Epithelial cell of proximal tubule (primary cell): ENCODE measurements around the gene WDR18. TPM values are rescaled to one million over a fixed set of nuclear protein-coding genes. Genes with fewer than 3 reads are reported as not detected.
"Not testable (repeated sequence)": the region's sequence is repeated elsewhere in the genome, so short reads cannot be mapped to it uniquely, and the experiment has no call there.

Experiments used
- DNase-seq: peaks from one replicate; pipeline ENCODE4 v3.0.0-alpha.2; 2011; ENCODE audit warnings: low read depth
- H3K4me3 ChIP-seq: 2 replicates; pipeline ENCODE4 v1.5.1; 2011; ENCODE audit warnings: low read depth, mild to moderate bottlenecking, low read length
- CTCF ChIP-seq: conservative IDR thresholded peaks from 2 replicates; pipeline ENCODE4 v1.5.1; 2012; ENCODE audit warnings: low read depth, mild to moderate bottlenecking, low read length
- total RNA-seq: library from RNA; depleted of rRNA; stranded (reverse); fragments of >200 nt; gene quantifications from 2 replicates; pipeline ENCODE4 v1.2.3, GENCODE V29; 2015

Gene WDR18
- total RNA-seq, 1 donor from 2014 or later, result 71.0 TPM

GRCh38 chr19:1018393-1018792 lies 34.2 kb downstream of the WDR18 start:
- H3K4me3 ChIP-seq, result no peak overlapping the region
- TF ChIP-seq CTCF, result no peak
- DNase-seq, result no peak

DNA sequence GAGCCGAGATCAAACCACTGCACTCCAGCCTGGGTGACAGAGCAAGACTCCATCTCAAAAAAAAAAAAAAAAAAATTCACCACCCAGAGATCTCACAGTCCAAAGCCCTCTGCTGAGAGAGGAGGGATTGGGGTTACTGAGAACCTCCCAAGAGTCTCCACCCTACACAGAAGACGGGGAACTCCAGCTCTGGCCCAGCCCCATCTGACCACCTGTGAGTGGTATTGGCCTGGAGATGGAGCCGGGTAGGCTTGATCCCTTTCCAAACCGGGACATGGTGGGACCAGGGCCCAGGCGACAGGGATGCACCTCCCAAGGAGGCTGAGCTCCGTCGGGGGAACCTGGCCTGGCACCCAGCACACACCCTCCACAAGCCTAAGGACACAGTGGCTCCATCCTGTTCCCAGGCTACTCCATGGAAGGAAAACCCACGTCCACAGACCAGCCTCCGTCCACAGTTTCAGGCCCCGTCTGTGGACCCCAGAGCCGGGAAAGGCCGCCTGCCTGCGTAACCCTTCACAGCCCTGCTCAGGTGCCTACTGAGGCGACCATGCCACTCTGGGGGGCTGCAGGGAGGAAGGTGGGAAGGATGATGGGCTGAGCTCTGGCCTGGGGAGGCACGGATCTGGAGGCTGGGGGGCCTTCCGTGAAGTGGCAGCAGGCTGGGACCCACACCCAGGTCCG lies 34.9 kb downstream of the WDR18 start:
- no peak for DNase-seq
- H3K4me3 ChIP-seq, result peak overlapping the region; percentile 94
- no peak for TF ChIP-seq CTCF

DNA sequence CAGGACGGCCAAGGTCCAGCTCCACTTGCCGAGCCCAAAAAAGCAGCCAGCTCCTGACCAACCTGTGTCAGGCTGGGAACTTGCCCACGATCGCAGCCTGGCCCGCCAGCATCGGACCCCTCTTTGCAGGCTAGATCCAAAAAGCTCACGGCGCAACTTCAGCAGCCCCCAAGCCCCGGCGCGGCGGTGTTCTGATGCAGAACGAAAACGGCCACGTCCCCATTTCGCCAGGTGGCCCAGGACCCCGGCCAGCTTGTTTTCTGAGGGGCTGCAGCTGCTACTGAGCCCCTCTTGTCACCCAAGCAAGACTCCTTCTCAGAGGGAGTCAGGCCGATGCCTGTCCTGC lies 35.4 kb downstream of the WDR18 start:
- no peak for TF ChIP-seq CTCF
- no peak for DNase-seq
- peak overlapping the region; percentile 94 for H3K4me3 ChIP-seq

DNA sequence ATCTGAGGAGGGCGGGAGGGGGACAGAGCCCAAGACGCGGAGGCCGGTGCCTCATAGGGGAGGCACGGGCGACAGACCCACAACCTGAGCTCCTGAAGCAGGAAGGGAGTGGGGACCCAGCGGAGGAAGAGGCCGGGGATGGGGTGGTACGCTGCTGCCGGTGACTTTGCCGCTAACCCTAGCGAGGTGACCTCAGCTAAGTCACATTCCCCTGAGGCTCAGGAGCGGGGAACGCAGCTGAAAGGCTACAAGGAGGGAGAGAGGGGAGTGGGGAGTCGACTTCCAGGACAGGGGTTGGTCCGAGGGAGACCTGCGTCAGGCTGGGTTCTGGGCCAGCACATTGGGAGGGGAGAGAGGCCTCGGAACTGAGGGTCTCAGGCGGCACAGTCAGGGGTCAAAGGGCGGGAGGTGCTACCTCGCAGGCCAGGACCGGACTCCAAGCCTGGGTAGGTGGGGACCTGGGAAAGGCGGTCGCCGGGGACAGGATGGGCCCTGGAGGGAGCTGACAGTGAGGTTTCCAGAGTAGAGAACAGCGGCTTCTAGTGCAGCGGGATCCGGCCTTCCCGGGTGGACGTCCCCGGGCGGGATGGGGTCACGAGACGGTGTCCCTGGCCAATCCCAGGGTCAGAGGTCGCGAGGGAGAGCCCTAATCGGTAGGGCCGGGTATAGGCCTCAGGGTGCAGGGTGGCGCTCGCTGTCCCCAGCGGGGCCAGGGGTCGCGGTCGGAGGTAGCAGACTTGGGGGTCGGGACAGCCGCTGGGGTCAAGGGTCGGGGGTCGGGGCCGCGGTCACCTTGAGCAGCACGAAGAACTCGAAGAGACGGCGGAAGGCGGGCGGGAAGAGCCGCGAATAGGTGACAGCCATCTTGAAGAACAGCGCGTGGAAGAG lies 36.1 kb downstream of the WDR18 start:
- TF ChIP-seq CTCF, result no peak
- DNase-seq, result no peak
- peak overlapping the region; percentile 94 for H3K4me3 ChIP-seq

DNA sequence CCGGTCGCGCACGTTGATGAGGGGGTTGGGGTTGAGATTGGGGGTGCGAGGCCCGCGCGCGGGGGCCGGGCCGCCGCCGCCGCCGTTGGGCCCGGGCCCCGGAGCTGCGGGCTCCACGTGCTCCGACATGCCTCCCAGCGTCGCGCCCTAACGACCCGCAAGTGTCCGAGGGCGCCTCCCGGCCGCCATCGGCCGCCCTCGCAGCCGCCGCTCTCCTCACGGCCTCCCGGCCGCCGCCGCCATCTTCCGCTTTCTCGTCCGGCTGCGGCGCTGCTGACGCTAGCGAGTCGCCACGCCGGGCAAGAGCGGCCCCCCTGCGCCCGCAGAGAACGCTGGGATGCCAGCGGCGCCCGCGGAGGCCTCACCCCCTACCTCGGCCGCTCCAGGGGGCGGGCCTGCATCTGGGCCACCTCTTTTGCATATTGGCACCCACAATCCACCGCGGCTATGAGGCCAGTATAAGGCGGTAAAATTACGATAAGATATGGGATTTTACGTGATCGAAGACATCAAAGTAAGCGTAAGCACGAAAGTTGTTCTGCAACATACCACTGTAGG lies 36.8 kb downstream of the WDR18 start, which contains the start of gene TMEM259:
Gene TMEM259 (minus strand): TSS at position 256 of the 558 bp plus-strand sequence. CDS start 127 bp downstream, at position 129.
- no peak for TF ChIP-seq CTCF
- peak within 1 kb of the TSS; percentile 94 for H3K4me3 ChIP-seq
- DNase-seq, result peak; percentile 81

DNA sequence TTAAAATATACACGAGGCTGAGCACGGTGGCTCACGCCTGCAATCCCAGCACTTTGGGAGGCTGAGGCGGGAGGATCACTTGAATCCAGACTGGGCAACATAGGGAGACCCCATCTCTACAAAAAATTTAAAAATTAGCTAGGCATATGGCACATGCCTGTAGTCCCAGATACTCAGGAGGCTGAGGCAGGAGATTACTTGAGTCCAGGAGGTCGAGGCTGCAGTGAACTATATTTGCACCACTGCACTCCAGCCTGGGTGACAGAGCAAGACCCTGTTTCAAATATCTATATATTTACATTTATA lies 39.7 kb downstream of the WDR18 start:
- not testable (repeated sequence) for H3K4me3 ChIP-seq

DNA sequence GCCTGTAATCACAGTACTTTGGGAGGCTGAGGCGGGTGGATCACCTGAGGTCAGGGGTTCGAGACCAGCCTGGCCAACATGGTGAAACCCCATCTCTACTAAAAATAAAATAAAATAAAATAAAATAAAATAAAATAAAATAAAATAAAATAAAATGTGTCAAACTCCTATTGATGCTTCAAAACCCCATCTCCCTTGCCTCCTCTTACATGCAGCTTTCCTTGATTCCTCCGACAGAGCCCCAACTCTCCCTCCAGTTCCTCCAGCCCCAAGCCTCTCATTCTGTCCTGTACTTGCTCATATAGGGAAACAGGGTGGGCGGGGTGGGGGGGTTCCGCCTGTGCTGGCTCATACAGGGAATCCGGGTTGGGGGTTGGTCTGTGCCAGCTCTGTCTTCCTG lies 40.9 kb downstream of the WDR18 start:
- not testable (repeated sequence) for H3K4me3 ChIP-seq, DNase-seq

More for the DNA sequence above, 39.7 kb downstream of the WDR18 start:
- DNase-seq, result not testable (repeated sequence)
